Transverse colon (tissue), 4 donors: ENCODE data around the gene NOL7. TPM values are rescaled to one million over a fixed set of nuclear protein-coding genes. Genes with fewer than 3 reads are reported as not detected.

Source experiments
- DNase-seq: peaks from one replicate; pipeline ENCODE4 v3.0.0-alpha.2; 2019
- H3K27ac ChIP-seq, 4 donors: fragments of 200-600 bp; sonication (generic); 2 replicates each; pipeline ENCODE4 v1.5.1; 2016 to 2018; ENCODE audit warnings: inconsistent platforms in 4 of 4
- H3K27me3 ChIP-seq: fragments of 200-600 bp; sonication (generic); 2 replicates; pipeline ENCODE4 v1.5.1; 2017; ENCODE audit warnings: inconsistent platforms
- H3K36me3 ChIP-seq, 4 donors: fragments of 200-600 bp; sonication (generic); 2 replicates each; pipeline ENCODE4 v1.5.1; 2017 to 2019; ENCODE audit warnings: inconsistent platforms in 4 of 4
- H3K4me1 ChIP-seq, 4 donors: fragments of 200-600 bp; sonication (generic); 2 replicates each; pipeline ENCODE4 v1.5.1; 2017 to 2020; ENCODE audit warnings: inconsistent platforms in 4 of 4
- H3K4me3 ChIP-seq, 4 donors: fragments of 200-600 bp; sonication (generic); 1 replicate in 1 of 4; 2 replicates in 3 of 4; pipeline versions ENCODE4 v1.5.1 to v1.6.1; 2017 to 2019; ENCODE audit warnings: inconsistent platforms in 4 of 4
- H3K9me3 ChIP-seq, 2 donors: fragments of 200-600 bp; sonication (generic); 2 replicates each; pipeline ENCODE4 v1.5.1; 2017 to 2019; ENCODE audit warnings: inconsistent platforms in 2 of 2
- CTCF ChIP-seq, 5 experiments: fragments of 200-600 bp in 3 of 5; fragments of 450-650 bp in 2 of 5; sonication (generic) in 3 of 5; IDR thresholded peaks; 1 replicate in 2 of 5; 2 replicates in 3 of 5; pipeline ENCODE4 v1.5.1; 2016 to 2017; ENCODE audit warnings: antibody characterized with exemption in 5 of 5, inconsistent platforms in 3 of 5, mild to moderate bottlenecking in 2 of 5, moderate library complexity in 1 of 5
- EP300 ChIP-seq: sonication (generic); formaldehyde crosslinking; IDR thresholded peaks from one replicate; pipeline ENCODE4 v1.6.1; 2017; ENCODE audit warnings: antibody characterized with exemption, low read depth
- POLR2A ChIP-seq: fragments of 450-650 bp; IDR thresholded peaks from one replicate; pipeline ENCODE4 v1.6.1; 2016; ENCODE audit warnings: antibody characterized with exemption, mild to moderate bottlenecking, moderate library complexity
- POLR2AphosphoS5 ChIP-seq, 3 donors: sonication (generic); formaldehyde crosslinking; IDR thresholded peaks; one replicate each; pipeline ENCODE4 v1.6.1; 2016; ENCODE audit warnings: antibody characterized with exemption in 3 of 3
- WGBS, 2 donors: methylation state at CpG; one replicate each; pipeline ENCODE4 v1.1.5; 2018; ENCODE audit warnings: low coverage in 1 of 2; 5-methylcytosine and 5-hydroxymethylcytosine counted together
- in situ Hi-C, 4 donors: fragments of 200-750 bp; cut with MboI; loops; one replicate each; pipeline versions ENCODE4 v1.15.0 to v1.15.1; 2017; ENCODE audit warnings: low sequenced_read_pairs in 3 of 4, low pct_ligation_motif_present in 1 of 4, low pct_unique_long_range_greater_than_20kb in 1 of 4
- intact Hi-C: fragments of 100-400 bp; cut with DNase I; formaldehyde crosslinking; loops from one replicate; pipeline ENCODE4 v1.15.1; 2023; ENCODE audit warnings: low total_unique reads
- total RNA-seq, 4 donors: library from RNA; depleted of rRNA; stranded (reverse); fragments of >200 nt; gene quantifications; one replicate each; pipeline ENCODE4 v1.1.0, GENCODE V29; 2016

Gene NOL7
- total RNA-seq, 4 donors from 2014 or later = 44.1 to 159 (median 86.6) TPM

- in situ Hi-C loops (no loop called here), intact Hi-C loops (no loop called here)
- Histone ChIP-seq H3K36me3 (peaks cover 0 to 37% (median 3%) of the 10 kb centered on the region in 4 donors), H3K4me1 (peaks cover 0 to 6% (median 0%) of the 10 kb centered on the region in 4 donors), H3K9me3 (no peaks in the 10 kb centered on the region), H3K27ac (no peak overlapping the region), H3K27me3 (no peaks in the 10 kb centered on the region), H3K4me3 (no peak overlapping the region)
- WGBS, 2 donors = 93 to 97% methylated on average over 2 to 4 of the region's 4 CpGs
- DNase-seq = no peak
- TF ChIP-seq POLR2AphosphoS5 (IDR thresholded peaks at IDR 0.05) = no peak
- no peak for TF ChIP-seq POLR2A
- no peak for TF ChIP-seq EP300
- no peak for TF ChIP-seq CTCF (IDR thresholded peaks at IDR 0.05)
These were observed 34.3 kb downstream of the NOL7 start for GRCh38 chr6:13649393-13649792.

- Histone ChIP-seq H3K4me3 (no peak overlapping the region), H3K27me3 (no peaks in the 10 kb centered on the region), H3K27ac (no peak overlapping the region), H3K4me1 (peaks cover 0 to 7% (median 0%) of the 10 kb centered on the region in 4 donors), H3K36me3 (peaks cover 0 to 25% (median 3%) of the 10 kb centered on the region in 4 donors), H3K9me3 (no peaks in the 10 kb centered on the region)
- TF ChIP-seq EP300 = no peak
- no peak for TF ChIP-seq CTCF (IDR thresholded peaks at IDR 0.05)
- no peak for TF ChIP-seq POLR2AphosphoS5 (IDR thresholded peaks at IDR 0.05)
- TF ChIP-seq POLR2A = no peak
- intact Hi-C loops = no loop called here
- 79 to 89% methylated on average over 2 of the region's 2 CpGs for WGBS, 2 donors
- in situ Hi-C loops = no loop called here
- no peak for DNase-seq
These were observed 38.2 kb downstream of the NOL7 start for GRCh38 chr6:13653296-13653695.

DNA sequence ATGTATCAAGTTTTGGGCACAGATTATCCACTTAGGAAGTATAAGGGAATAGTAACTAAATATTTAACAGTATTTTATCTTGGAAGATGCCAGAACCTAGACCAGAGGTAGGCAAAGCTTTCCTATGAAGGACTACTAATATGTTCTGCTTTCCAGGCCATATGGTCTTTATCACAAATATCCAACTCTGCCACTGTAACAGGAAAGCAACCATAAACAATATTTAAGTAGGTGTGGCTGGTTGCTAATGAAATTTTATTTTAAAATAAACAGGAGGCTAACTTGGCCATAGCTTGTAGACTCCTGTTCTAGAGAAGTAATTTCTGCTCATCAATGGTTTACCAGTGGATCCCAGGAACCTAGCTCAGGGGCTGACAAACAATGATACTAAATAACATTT lies 39.4 kb downstream of the NOL7 start:
- in situ Hi-C loops = no loop called here
- TF ChIP-seq POLR2AphosphoS5 (IDR thresholded peaks at IDR 0.05) = no peak
- no peak for TF ChIP-seq EP300
- TF ChIP-seq CTCF (IDR thresholded peaks at IDR 0.05) = no peak
- TF ChIP-seq POLR2A = no peak
- H3K4me1 ChIP-seq = peaks cover 0 to 10% (median 0%) of the 10 kb centered on the region in 4 donors
- H3K9me3 ChIP-seq = no peaks in the 10 kb centered on the region
- intact Hi-C loops = no loop called here
- DNase-seq = no peak
- H3K36me3 ChIP-seq = peaks cover 0 to 25% (median 3%) of the 10 kb centered on the region in 4 donors
- H3K27ac ChIP-seq = no peak overlapping the region
- H3K4me3 ChIP-seq = no peak overlapping the region
- no peaks in the 10 kb centered on the region for H3K27me3 ChIP-seq

DNA sequence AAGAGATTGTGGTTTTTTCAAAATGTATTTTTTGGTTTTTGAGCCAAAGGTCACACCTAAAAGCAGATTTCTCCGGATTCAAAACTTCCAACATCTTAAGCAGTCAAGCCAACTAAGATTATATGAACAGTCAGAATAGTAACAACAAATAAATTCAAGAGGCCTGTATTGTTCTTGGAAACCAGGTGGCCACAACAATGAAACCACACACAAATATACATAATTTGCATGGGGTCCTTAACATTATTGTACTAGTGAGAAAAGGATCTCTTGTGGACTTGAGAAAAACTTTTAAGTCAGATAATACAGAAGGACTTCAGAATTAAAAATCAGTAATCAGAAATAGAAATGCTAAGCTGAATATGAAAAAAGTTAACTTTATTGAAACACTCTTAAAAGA lies 40.6 kb downstream of the NOL7 start:
- no peak overlapping the region for H3K27ac ChIP-seq
- WGBS, 2 donors = 88 to 91% methylated on average over 1 of the region's 1 CpG
- H3K36me3 ChIP-seq = peaks cover 0 to 21% (median under 1%) of the 10 kb centered on the region in 4 donors
- no peak for DNase-seq
- in situ Hi-C loops = no loop called here
- no peak overlapping the region for H3K4me3 ChIP-seq
- H3K9me3 ChIP-seq = no peaks in the 10 kb centered on the region
- H3K27me3 ChIP-seq = no peaks in the 10 kb centered on the region
- no peak for TF ChIP-seq POLR2AphosphoS5 (IDR thresholded peaks at IDR 0.05)
- TF ChIP-seq CTCF (IDR thresholded peaks at IDR 0.05) = no peak
- no peak for TF ChIP-seq EP300
- no peak for TF ChIP-seq POLR2A
- H3K4me1 ChIP-seq = peaks cover 0 to 21% (median under 1%) of the 10 kb centered on the region in 4 donors
- intact Hi-C loops = no loop called here
